HL-60 (cell line): ENCODE data around the gene TNFRSF1B.

ENCODE experiments used
- POLR2AphosphoS5 ChIP-seq: IDR thresholded peaks from 2 replicates; pipeline ENCODE4 v1.6.1; 2012; ENCODE audit warnings: low read depth
- SPI1 ChIP-seq: IDR thresholded peaks from 2 replicates; pipeline ENCODE4 v1.6.1; 2012; ENCODE audit warnings: low read depth, mild to moderate bottlenecking, borderline replicate concordance
- TF ChIP-seq, protein P1 (sequence below): IDR thresholded peaks from one replicate; pipeline ENCODE4 v1.5.1; 2011; ENCODE audit warnings: low read length, control low read depth, inconsistent platforms; ENCODE audit not compliant: insufficient read depth
- TF ChIP-seq, protein P2 (sequence below): IDR thresholded peaks from 2 replicates; pipeline ENCODE4 v1.6.1; 2012; ENCODE audit warnings: low read depth; ENCODE audit not compliant: insufficient replicate concordance

DNA sequence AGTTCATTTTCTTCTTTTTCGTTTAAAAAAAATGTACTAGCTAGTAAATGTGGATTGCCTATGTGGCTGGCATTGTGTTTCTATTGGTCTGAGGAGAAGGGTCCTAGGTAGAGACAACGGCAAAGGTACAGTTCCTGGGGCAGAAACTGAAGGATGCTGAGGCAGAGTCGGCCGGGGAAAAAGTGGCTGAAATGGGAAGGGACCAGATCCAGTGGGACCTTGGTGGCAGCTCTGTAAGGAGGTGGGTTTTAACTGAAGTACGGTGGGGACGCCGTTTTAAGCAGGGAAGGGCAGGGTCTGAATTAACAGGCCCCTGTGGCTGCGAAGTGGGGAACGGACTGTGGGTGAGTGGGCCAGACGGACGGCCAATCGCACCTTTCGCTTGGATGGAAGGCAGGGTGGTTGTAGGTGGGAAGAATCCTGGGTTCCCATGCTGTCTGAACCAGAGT is 62.6 kb downstream of the TNFRSF1B start:
- TF ChIP-seq, protein P1, sequence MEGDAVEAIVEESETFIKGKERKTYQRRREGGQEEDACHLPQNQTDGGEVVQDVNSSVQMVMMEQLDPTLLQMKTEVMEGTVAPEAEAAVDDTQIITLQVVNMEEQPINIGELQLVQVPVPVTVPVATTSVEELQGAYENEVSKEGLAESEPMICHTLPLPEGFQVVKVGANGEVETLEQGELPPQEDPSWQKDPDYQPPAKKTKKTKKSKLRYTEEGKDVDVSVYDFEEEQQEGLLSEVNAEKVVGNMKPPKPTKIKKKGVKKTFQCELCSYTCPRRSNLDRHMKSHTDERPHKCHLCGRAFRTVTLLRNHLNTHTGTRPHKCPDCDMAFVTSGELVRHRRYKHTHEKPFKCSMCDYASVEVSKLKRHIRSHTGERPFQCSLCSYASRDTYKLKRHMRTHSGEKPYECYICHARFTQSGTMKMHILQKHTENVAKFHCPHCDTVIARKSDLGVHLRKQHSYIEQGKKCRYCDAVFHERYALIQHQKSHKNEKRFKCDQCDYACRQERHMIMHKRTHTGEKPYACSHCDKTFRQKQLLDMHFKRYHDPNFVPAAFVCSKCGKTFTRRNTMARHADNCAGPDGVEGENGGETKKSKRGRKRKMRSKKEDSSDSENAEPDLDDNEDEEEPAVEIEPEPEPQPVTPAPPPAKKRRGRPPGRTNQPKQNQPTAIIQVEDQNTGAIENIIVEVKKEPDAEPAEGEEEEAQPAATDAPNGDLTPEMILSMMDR: no peak
- TF ChIP-seq POLR2AphosphoS5: no peak
- TF ChIP-seq SPI1: no peak
- TF ChIP-seq, protein P2, sequence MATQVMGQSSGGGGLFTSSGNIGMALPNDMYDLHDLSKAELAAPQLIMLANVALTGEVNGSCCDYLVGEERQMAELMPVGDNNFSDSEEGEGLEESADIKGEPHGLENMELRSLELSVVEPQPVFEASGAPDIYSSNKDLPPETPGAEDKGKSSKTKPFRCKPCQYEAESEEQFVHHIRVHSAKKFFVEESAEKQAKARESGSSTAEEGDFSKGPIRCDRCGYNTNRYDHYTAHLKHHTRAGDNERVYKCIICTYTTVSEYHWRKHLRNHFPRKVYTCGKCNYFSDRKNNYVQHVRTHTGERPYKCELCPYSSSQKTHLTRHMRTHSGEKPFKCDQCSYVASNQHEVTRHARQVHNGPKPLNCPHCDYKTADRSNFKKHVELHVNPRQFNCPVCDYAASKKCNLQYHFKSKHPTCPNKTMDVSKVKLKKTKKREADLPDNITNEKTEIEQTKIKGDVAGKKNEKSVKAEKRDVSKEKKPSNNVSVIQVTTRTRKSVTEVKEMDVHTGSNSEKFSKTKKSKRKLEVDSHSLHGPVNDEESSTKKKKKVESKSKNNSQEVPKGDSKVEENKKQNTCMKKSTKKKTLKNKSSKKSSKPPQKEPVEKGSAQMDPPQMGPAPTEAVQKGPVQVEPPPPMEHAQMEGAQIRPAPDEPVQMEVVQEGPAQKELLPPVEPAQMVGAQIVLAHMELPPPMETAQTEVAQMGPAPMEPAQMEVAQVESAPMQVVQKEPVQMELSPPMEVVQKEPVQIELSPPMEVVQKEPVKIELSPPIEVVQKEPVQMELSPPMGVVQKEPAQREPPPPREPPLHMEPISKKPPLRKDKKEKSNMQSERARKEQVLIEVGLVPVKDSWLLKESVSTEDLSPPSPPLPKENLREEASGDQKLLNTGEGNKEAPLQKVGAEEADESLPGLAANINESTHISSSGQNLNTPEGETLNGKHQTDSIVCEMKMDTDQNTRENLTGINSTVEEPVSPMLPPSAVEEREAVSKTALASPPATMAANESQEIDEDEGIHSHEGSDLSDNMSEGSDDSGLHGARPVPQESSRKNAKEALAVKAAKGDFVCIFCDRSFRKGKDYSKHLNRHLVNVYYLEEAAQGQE: no peak
